HFF-Myc (cell line): Measurements from ENCODE around the gene BSX.
A peak's percentile ranks its signal among the peaks of the same experiment; 100 is the strongest.

Source experiments
- DNase-seq: peaks from one replicate; pipeline ENCODE4 v3.0.0-alpha.2; 2011; ENCODE audit warnings: low read depth; ENCODE audit errors: extremely low read depth
- H3K4me3 ChIP-seq: replicated peaks from 2 replicates; pipeline ENCODE4 v1.5.1; 2011; ENCODE audit warnings: low read depth, mild to moderate bottlenecking, control low read depth, low read length
- CTCF ChIP-seq: IDR thresholded peaks from 2 replicates; pipeline ENCODE4 v1.5.1; 2012; ENCODE audit warnings: mild to moderate bottlenecking, low read depth, low read length, control low read depth; ENCODE audit errors: missing control alignments

Gene BSX

GRCh38 chr11:122981388-122982264 is at the start of gene BSX:
BSX (minus strand) TSS chr11:122981834; CDS start chr11:122981671, 163 bp downstream.
- TF ChIP-seq CTCF = no peak
- DNase-seq = no peak
- no peak within 1 kb of the TSS for H3K4me3 ChIP-seq

- no peak for DNase-seq
- H3K4me3 ChIP-seq = no peak overlapping the region
- TF ChIP-seq CTCF = no peak
These were observed 48.9 kb upstream of the BSX start for GRCh38 chr11:123030517-123030916.

GRCh38 chr11:123020968-123021367 is 39.3 kb upstream of the BSX start:
- peak; percentile 71 for TF ChIP-seq CTCF
- DNase-seq = peak; percentile 21
- no peak overlapping the region for H3K4me3 ChIP-seq

- no peak overlapping the region for H3K4me3 ChIP-seq
- no peak for DNase-seq
- no peak for TF ChIP-seq CTCF
These were observed 37.1 kb upstream of the BSX start for GRCh38 chr11:123018702-123019101.

- no peak for DNase-seq
- no peak for TF ChIP-seq CTCF
- no peak overlapping the region for H3K4me3 ChIP-seq
These were observed 29.9 kb upstream of the BSX start for GRCh38 chr11:123011510-123011909.

GRCh38 chr11:123006860-123007542 is 25.4 kb upstream of the BSX start:
- DNase-seq = no peak
- no peak overlapping the region for H3K4me3 ChIP-seq
- TF ChIP-seq CTCF = no peak
